G401 (cell line): Measurements from ENCODE around the gene PIMREG. TPM values are rescaled to one million over a fixed set of nuclear protein-coding genes. Genes with fewer than 3 reads are reported as not detected.

Experiments
- DNase-seq: peaks from one replicate; pipeline ENCODE4 v3.0.0-alpha.2; 2015; ENCODE audit warnings: low spot score
- in situ Hi-C: cut with HindIII; loops from 2 replicates; pipeline ENCODE4 v1.10.0; 2016; ENCODE audit warnings: low sequenced_read_pairs, mixed read lengths
- total RNA-seq: library from RNA; depleted of rRNA; stranded (reverse); fragments of >200 nt; shearing (Covaris generic); gene quantifications from 2 replicates; pipeline ENCODE4 v1.2.3, GENCODE V29; 2014; rRNA removed

The PIMREG gene
- total RNA-seq, 1 experiment from 2014 or later: 72.7 TPM

GRCh38 chr17:6492892-6493674 lies 48.8 kb downstream of the PIMREG start:
- no peak for DNase-seq
- in situ Hi-C loops: no loop called here

GRCh38 chr17:6494239-6494941 lies 50.1 kb downstream of the PIMREG start:
- no peak for DNase-seq
- in situ Hi-C loops: no loop called here

- in situ Hi-C loops: no loop called here
- DNase-seq: no peak
Observed at GRCh38 chr17:6495450-6496115, 51.3 kb downstream of the PIMREG start.

- no peak for DNase-seq
- in situ Hi-C loops: no loop called here
Observed at GRCh38 chr17:6496116-6496481, 51.8 kb downstream of the PIMREG start.

GRCh38 chr17:6496640-6497441 lies 52.6 kb downstream of the PIMREG start:
- in situ Hi-C loops: no loop called here
- DNase-seq: no peak

- DNase-seq: no peak
- in situ Hi-C loops: no loop called here
Observed at GRCh38 chr17:6497496-6498221, 53.4 kb downstream of the PIMREG start.

GRCh38 chr17:6498356-6498755 lies 54.1 kb downstream of the PIMREG start:
- DNase-seq: no peak
- in situ Hi-C loops: no loop called here

GRCh38 chr17:6498901-6499540 lies 54.8 kb downstream of the PIMREG start:
- DNase-seq: peak; percentile 81

More at GRCh38 chr17:6498901-6499540, 54.8 kb downstream of the PIMREG start:
- in situ Hi-C loops: no loop called here

Other genes with a start within 250 kb of the PIMREG start
- gene AIPL1, start 9.3 kb upstream of the PIMREG start, total RNA-seq: not detected in 2 replicates
- gene PITPNM3, start 112.1 kb downstream of the PIMREG start, total RNA-seq: 0.92 and 2.1 TPM in 2 replicates
- gene KIAA0753, start 196.3 kb downstream of the PIMREG start, total RNA-seq: 16.7 and 17.2 TPM in 2 replicates
- 147 and 228 TPM in 2 replicates for gene TXNDC17, start 196.6 kb downstream of the PIMREG start, total RNA-seq
- gene MED31, start 207.2 kb downstream of the PIMREG start, total RNA-seq: 16.4 and 27.2 TPM in 2 replicates
- gene C17orf100, start 207.3 kb downstream of the PIMREG start, total RNA-seq: 2.5 and 2.8 TPM in 2 replicates